CD4-positive, alpha-beta T cell (primary cell): ENCODE results near the gene MNAT1. TPM values are rescaled to one million over a fixed set of nuclear protein-coding genes. Genes with fewer than 3 reads are reported as not detected.
"Not testable (repeated sequence)": the region's sequence is repeated elsewhere in the genome, so short reads cannot be mapped to it uniquely, and the experiment has no call there.

Source experiments
- ATAC-seq: fragments of 200-7000 bp; cut with Tn5 transposase; one replicate; pipeline ENCODE4 v1.10.0; 2022; ENCODE audit warnings: mild to moderate bottlenecking; ENCODE audit not compliant: poor library complexity
- CTCF ChIA-PET: fragments of 350-600 bp; sonication (Branson Sonifier 250); formaldehyde crosslinking; loops from one replicate; lab custom pipeline; 2021; ENCODE audit warnings: antibody characterized with exemption, inconsistent platforms; lab: Charles Lee
- POLR2A ChIA-PET: fragments of 350-600 bp; sonication (Branson Sonifier 250); formaldehyde crosslinking; loops from one replicate; lab custom pipeline; 2021; ENCODE audit warnings: antibody characterized with exemption, inconsistent platforms; lab: Charles Lee
- DNase-seq, 14 experiments: peaks; one replicate each; pipeline ENCODE4 v3.0.0-alpha.2; 2013 to 2020; ENCODE audit warnings: mixed read lengths in 2 of 14
- H3K27ac ChIP-seq, 2 donors: one replicate each; pipeline versions ENCODE4 v1.5.1 to v1.7.0; 2013; ENCODE audit warnings: low read length in 2 of 2, low read depth in 1 of 2, mild to moderate bottlenecking in 1 of 2
- H3K27me3 ChIP-seq, 2 experiments: 1 replicate in 1 of 2; 2 replicates in 1 of 2; pipeline versions ENCODE4 v1.6.1 to v1.7.0; 2013; ENCODE audit warnings: low read length in 2 of 2, control low read depth in 1 of 2, mild to moderate bottlenecking in 1 of 2, moderate library complexity in 1 of 2; ENCODE audit not compliant: insufficient read depth in 2 of 2, control insufficient read depth in 1 of 2
- H3K36me3 ChIP-seq: one replicate; pipeline ENCODE4 v1.6.1; 2013; ENCODE audit warnings: low read length, control low read depth; ENCODE audit not compliant: insufficient read depth
- H3K4me1 ChIP-seq: one replicate; pipeline ENCODE4 v1.6.1; 2013; ENCODE audit warnings: low read length, control low read depth; ENCODE audit not compliant: insufficient read depth
- H3K4me3 ChIP-seq: one replicate; pipeline ENCODE4 v1.5.1; 2013; ENCODE audit warnings: mild to moderate bottlenecking, low read length, moderate library complexity
- H3K9me3 ChIP-seq, 2 experiments: 1 replicate in 1 of 2; 2 replicates in 1 of 2; pipeline versions ENCODE4 v1.6.1 to v1.7.0; 2013; ENCODE audit warnings: low read length in 2 of 2, mild to moderate bottlenecking in 2 of 2, control low read depth in 1 of 2, moderate library complexity in 1 of 2; ENCODE audit not compliant: control insufficient read depth in 1 of 2, insufficient read depth in 1 of 2
- H3K27ac Mint-ChIP-seq: one replicate; pipeline ENCODE4 v1.8.0; 2020; ENCODE audit warnings: mixed read lengths
- H3K27me3 Mint-ChIP-seq: one replicate; pipeline ENCODE4 v1.8.0; 2021; ENCODE audit warnings: mixed read lengths
- H3K36me3 Mint-ChIP-seq: one replicate; pipeline ENCODE4 v1.8.0; 2021; ENCODE audit warnings: low read depth, mixed read lengths
- H3K4me1 Mint-ChIP-seq: one replicate; pipeline ENCODE4 v1.8.0; 2021; ENCODE audit warnings: low read depth, mixed read lengths
- H3K4me3 Mint-ChIP-seq: one replicate; pipeline ENCODE4 v1.8.0; 2020; ENCODE audit warnings: mild to moderate bottlenecking, mixed read lengths
- H3K9me3 Mint-ChIP-seq: one replicate; pipeline ENCODE4 v1.8.0; 2020; ENCODE audit warnings: mixed read lengths
- intact Hi-C, 2 experiments: fragments of 100-400 bp; cut with DNase I in 1 of 2; cut with micrococcal nuclease in 1 of 2; formaldehyde crosslinking; loops; one replicate each; pipeline versions ENCODE4 v1.15.1 to v1.9.0; 2023 to 2025; cut with DNase I, micrococcal nuclease
- total RNA-seq, 174 experiments: library from RNA in 2 of 174; stranded (reverse) in 2 of 174; gene quantifications; one replicate each; pipeline ENCODE4 v1.2.3 and lab custom pipeline; 2021 to 2026
- TF ChIP-seq, protein P1 (sequence below): fragments of 200-600 bp; IDR thresholded peaks from one replicate; pipeline ENCODE4 v1.8.0; 2022; ENCODE audit warnings: antibody characterized with exemption, mild to moderate bottlenecking

The MNAT1 gene
- total RNA-seq, 2 experiments from 2014 or later = 15.4 to 15.9 TPM

DNA sequence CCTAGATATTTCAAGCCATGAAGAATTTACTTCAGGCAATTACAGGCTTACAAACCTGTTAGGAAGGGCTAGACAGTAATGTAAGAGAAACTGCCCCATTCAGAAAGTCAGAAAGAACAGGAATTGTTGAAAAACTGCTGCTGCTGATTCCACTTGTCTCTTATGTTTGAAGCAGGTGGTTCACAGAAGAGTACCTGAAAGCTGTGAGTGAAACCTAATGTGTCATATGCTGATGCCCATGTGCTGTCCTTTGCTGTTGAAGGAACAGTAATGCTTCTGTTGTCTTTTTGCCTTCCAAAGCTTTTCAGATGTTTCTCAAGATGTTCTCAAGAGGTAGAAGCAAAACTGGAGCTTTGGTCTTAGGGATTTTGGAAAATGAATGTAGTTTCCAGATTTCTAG, 39.0 kb downstream of the MNAT1 start:
- H3K9me3 ChIP-seq = no peaks in the 10 kb centered on the region
- no peak overlapping the region for H3K27ac ChIP-seq
- no peaks in the 10 kb centered on the region for H3K27me3 Mint-ChIP-seq
- H3K4me1 ChIP-seq = no peaks in the 10 kb centered on the region
- no peaks in the 10 kb centered on the region for H3K27me3 ChIP-seq
- intact Hi-C loops = no loop called here
- POLR2A ChIA-PET = no interaction called here
- H3K27ac Mint-ChIP-seq = no peak overlapping the region
- DNase-seq (no peak), ATAC-seq (no peak)
- peaks cover 4% of the 10 kb centered on the region for H3K36me3 Mint-ChIP-seq
- peaks cover 12% of the 10 kb centered on the region for H3K4me1 Mint-ChIP-seq
- CTCF ChIA-PET = no interaction called here
- H3K4me3 ChIP-seq = no peak overlapping the region
- no peaks in the 10 kb centered on the region for H3K9me3 Mint-ChIP-seq
- H3K4me3 Mint-ChIP-seq = no peak overlapping the region
- TF ChIP-seq, protein P1, sequence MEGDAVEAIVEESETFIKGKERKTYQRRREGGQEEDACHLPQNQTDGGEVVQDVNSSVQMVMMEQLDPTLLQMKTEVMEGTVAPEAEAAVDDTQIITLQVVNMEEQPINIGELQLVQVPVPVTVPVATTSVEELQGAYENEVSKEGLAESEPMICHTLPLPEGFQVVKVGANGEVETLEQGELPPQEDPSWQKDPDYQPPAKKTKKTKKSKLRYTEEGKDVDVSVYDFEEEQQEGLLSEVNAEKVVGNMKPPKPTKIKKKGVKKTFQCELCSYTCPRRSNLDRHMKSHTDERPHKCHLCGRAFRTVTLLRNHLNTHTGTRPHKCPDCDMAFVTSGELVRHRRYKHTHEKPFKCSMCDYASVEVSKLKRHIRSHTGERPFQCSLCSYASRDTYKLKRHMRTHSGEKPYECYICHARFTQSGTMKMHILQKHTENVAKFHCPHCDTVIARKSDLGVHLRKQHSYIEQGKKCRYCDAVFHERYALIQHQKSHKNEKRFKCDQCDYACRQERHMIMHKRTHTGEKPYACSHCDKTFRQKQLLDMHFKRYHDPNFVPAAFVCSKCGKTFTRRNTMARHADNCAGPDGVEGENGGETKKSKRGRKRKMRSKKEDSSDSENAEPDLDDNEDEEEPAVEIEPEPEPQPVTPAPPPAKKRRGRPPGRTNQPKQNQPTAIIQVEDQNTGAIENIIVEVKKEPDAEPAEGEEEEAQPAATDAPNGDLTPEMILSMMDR = no peak
- no peaks in the 10 kb centered on the region for H3K36me3 ChIP-seq

DNA sequence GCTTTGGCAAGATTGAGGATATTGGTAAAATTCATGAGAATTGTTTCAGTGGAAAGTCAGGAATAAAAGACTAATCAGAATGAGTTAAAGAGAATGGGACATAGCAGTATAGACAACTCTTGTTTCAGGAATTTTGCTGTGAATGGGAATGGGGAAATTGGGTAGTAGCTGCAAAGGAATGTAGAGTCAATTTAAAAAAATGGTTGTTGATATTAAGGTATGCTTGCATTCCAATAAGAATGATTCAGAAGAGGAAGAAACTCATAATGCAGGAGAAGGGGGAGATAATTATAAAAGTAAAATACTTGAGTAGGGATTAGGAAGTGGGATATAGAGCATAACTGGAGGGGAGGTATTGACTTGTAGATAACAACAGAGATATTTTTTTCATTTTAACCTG, 40.7 kb downstream of the MNAT1 start:
- POLR2A ChIA-PET = no interaction called here
- DNase-seq (no peak), ATAC-seq (no peak)
- Mint-ChIP-seq H3K36me3 (peaks cover 6% of the 10 kb centered on the region), H3K27me3 (no peaks in the 10 kb centered on the region), H3K4me1 (peaks cover 14% of the 10 kb centered on the region), H3K27ac (no peak overlapping the region), H3K9me3 (no peaks in the 10 kb centered on the region), H3K4me3 (no peak overlapping the region)
- H3K9me3 ChIP-seq = no peaks in the 10 kb centered on the region
- H3K27ac ChIP-seq = no peak overlapping the region
- intact Hi-C loops = no loop called here
- no peak overlapping the region for H3K4me3 ChIP-seq
- H3K27me3 ChIP-seq = no peaks in the 10 kb centered on the region
- no peaks in the 10 kb centered on the region for H3K4me1 ChIP-seq
- TF ChIP-seq, protein P1 = no peak
- CTCF ChIA-PET = no interaction called here
- no peaks in the 10 kb centered on the region for H3K36me3 ChIP-seq

DNA sequence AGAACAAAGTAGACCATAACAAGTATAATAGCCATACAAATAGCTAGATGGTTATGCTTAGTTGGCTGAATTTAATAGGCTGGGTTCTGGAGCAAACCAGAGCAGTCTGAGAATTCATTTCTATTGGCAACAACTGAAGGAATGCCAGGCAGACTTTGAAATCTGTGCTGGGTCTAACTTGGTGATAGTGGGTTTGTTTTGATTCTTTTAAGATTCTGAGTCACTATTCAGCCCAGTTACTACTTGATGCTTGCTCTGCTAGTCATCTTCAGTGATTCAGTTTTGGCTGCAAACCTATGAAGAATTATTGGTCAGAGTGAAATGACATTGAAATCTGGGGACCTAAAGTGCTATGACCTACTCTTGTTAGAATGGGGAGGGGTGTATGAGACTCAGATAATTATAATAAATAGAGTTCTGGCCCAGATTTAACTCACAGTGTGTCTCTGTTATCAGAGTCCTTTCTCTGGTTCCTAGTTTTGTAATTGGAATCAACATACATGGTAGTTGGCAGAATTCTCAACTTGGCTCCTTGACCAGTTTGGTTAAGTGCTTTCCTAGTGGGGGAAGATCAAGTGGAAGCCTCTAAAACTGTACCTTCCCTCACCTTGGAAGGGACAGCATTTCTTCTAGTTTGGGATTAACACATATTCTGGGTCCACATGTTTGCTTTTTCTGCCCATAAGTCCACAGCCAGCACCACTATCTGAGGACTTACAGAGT, 43.5 kb downstream of the MNAT1 start:
- CTCF ChIA-PET = no interaction called here
- peaks cover 9% of the 10 kb centered on the region for H3K36me3 Mint-ChIP-seq

DNA sequence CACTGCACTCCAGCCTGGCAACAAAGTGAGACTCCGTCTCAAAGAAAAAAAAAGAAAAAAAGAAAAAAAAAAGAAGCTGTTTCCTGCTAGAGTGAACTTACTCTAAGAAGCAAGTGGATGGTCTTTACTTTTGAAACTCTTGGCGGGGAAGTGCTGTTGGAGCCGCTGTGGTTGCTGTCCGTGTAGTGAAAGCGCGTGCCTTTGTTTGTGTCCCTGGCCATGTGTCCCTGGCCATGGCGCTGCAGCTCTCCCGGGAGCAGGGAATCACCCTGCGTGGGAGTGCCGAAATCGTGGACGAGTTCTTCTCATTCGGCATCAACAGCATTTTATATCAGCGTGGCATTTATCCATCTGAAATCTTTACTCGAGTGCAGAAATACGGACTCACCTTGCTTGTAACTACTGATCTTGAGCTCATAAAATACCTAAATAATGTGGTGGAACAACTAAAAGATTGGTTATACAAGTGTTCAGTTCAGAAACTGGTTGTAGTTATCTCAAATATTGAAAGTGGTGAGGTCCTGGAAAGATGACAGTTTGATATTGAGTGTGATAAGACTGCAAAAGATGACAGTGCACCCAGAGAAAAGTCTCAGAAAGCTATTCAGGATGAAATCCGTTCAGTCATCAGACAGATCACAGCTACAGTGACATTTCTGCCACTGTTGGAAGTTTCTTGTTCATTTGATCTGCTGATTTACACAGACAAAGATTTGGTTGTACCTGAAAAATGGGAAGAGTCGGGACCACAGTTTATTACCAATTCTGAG, 45.4 kb downstream of the MNAT1 start:
- H3K36me3 Mint-ChIP-seq, POLR2A ChIA-PET, H3K4me3 Mint-ChIP-seq, H3K36me3 ChIP-seq, H3K27me3 Mint-ChIP-seq, CTCF ChIA-PET, H3K9me3 Mint-ChIP-seq, H3K27ac ChIP-seq, ATAC-seq, H3K27me3 ChIP-seq, H3K9me3 ChIP-seq, H3K27ac Mint-ChIP-seq, DNase-seq, H3K4me1 ChIP-seq, intact Hi-C loops, H3K4me3 ChIP-seq: not testable (repeated sequence)
- H3K4me1 Mint-ChIP-seq = peaks cover 22% of the 10 kb centered on the region

More for the DNA sequence above, 43.5 kb downstream of the MNAT1 start:
- Mint-ChIP-seq H3K4me3 (no peak overlapping the region), H3K27ac (no peak overlapping the region), H3K4me1 (peaks cover 22% of the 10 kb centered on the region), H3K9me3 (no peaks in the 10 kb centered on the region), H3K27me3 (no peaks in the 10 kb centered on the region)
- Histone ChIP-seq H3K27ac (no peak overlapping the region), H3K4me3 (no peak overlapping the region), H3K9me3 (no peaks in the 10 kb centered on the region), H3K27me3 (no peaks in the 10 kb centered on the region), H3K4me1 (no peaks in the 10 kb centered on the region), H3K36me3 (no peaks in the 10 kb centered on the region)
- DNase-seq = no peak
- intact Hi-C loops = no loop called here
- TF ChIP-seq, protein P1 = no peak
- POLR2A ChIA-PET = no interaction called here
- ATAC-seq = no peak

DNA sequence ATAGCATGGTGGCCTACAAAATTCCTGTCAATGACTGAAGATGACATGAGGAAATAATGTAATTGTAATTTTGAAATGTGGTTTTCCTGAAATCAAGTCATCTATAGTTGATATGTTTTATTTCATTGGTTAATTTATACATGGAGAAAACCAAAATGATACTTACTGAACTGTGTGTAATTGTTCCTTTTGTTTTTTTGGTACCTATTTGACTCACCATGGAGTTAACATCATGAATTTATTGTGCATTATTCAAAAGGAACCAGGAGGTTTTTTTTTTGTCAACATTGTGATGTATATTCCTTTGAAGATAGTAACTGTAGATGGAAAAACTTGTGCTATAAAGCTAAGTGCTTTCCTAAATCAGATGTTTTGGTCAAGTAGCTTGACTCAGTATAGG, 46.0 kb downstream of the MNAT1 start:
- intact Hi-C loops, H3K4me1 ChIP-seq, DNase-seq, H3K4me3 ChIP-seq, H3K9me3 ChIP-seq, H3K27ac Mint-ChIP-seq, H3K36me3 ChIP-seq, H3K4me3 Mint-ChIP-seq, H3K9me3 Mint-ChIP-seq, CTCF ChIA-PET, H3K27ac ChIP-seq, POLR2A ChIA-PET, H3K27me3 ChIP-seq, H3K27me3 Mint-ChIP-seq, H3K36me3 Mint-ChIP-seq, ATAC-seq: not testable (repeated sequence)
- peaks cover 22% of the 10 kb centered on the region for H3K4me1 Mint-ChIP-seq
